Activated CD4-positive, alpha-beta memory T cell treated with anti-CD3 and anti-CD28 coated beads for 36 hours (primary cell): ENCODE data around the gene MEIS3. TPM values are rescaled to one million over a fixed set of nuclear protein-coding genes. Genes with fewer than 3 reads are reported as not detected.
A peak's percentile ranks its signal among the peaks of the same experiment; 100 is the strongest.

Experiments
- CTCF ChIA-PET: fragments of 350-600 bp; sonication (Branson Sonifier 250); formaldehyde crosslinking; loops from one replicate; lab custom pipeline; 2021; ENCODE audit warnings: antibody characterized with exemption, inconsistent platforms; lab: Charles Lee
- POLR2A ChIA-PET: fragments of 350-600 bp; sonication (Branson Sonifier 250); formaldehyde crosslinking; loops from one replicate; lab custom pipeline; 2021; ENCODE audit warnings: antibody characterized with exemption; lab: Charles Lee
- DNase-seq: peaks from one replicate; pipeline ENCODE4 v3.0.0-alpha.2; 2020
- H3K27ac Mint-ChIP-seq: one replicate; pipeline ENCODE4 v1.8.0; 2021; ENCODE audit warnings: mixed read lengths
- H3K27me3 Mint-ChIP-seq: one replicate; pipeline ENCODE4 v1.8.0; 2021; ENCODE audit warnings: mixed read lengths
- H3K36me3 Mint-ChIP-seq: one replicate; pipeline ENCODE4 v1.8.0; 2021; ENCODE audit warnings: mixed read lengths
- H3K4me1 Mint-ChIP-seq: one replicate; pipeline ENCODE4 v1.8.0; 2021; ENCODE audit warnings: low read depth, mixed read lengths
- H3K4me3 Mint-ChIP-seq: one replicate; pipeline ENCODE4 v1.8.0; 2021; ENCODE audit warnings: mild to moderate bottlenecking, mixed read lengths
- H3K9me3 Mint-ChIP-seq: one replicate; pipeline ENCODE4 v1.8.0; 2021; ENCODE audit warnings: mixed read lengths
- intact Hi-C: fragments of 100-400 bp; cut with micrococcal nuclease; formaldehyde crosslinking; loops from one replicate; pipeline ENCODE4 v1.15.1; 2023
- total RNA-seq, 2 experiments: library from RNA; stranded (reverse); gene quantifications; one replicate each; pipeline ENCODE4 v1.2.3, GENCODE V29; 2021

Gene MEIS3
- under 1 TPM; 0.26 to 0.63 TPM for total RNA-seq

- no peak within 1 kb of the TSS for H3K27ac Mint-ChIP-seq
- ChIA-PET CTCF (interaction anchor here (0.7 to 1.7 kb wide), 2 partner anchors 17 kb away, joined by 3 to 4 read pairs; no protein-coding TSS in a partner anchor), POLR2A (no interaction called here)
- no peaks in the 10 kb centered on the region for H3K36me3 Mint-ChIP-seq
- H3K27me3 Mint-ChIP-seq = peaks cover 70% of the 10 kb centered on the region
- H3K4me3 Mint-ChIP-seq = no peak within 1 kb of the TSS
- intact Hi-C loops = no loop called here
- H3K9me3 Mint-ChIP-seq = no peaks in the 10 kb centered on the region
- peaks cover 28% of the 10 kb centered on the region for H3K4me1 Mint-ChIP-seq
- DNase-seq = no peak
These were observed at the start of gene MEIS3 for GRCh38 chr19:47419030-47419783. MEIS3 (minus strand) TSS chr19:47419527; CDS start chr19:47419081, 446 bp downstream.

DNA sequence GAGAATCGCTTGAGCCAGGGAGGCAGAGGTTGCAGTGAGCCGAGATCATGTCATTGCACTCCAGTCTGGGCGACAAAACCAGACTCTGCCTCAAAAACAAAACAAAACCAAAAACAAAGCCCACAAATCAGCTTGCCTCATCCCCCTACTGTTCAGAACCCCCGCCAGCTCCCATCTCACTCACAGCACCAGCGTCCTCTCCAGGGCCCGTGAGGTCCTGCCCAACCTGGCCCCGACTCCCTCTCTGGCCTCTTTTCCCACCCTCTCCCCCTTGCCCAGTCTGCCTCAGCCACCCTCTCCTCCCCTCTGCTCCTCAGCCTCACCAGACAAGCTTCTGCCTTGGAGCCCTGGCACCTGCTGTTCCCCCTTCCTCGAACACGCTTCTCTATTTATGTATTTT lies 48.6 kb upstream of the MEIS3 start:
- H3K27ac Mint-ChIP-seq = no peak overlapping the region
- H3K27me3 Mint-ChIP-seq = peaks cover 48% of the 10 kb centered on the region
- H3K4me3 Mint-ChIP-seq = no peak overlapping the region
- ChIA-PET POLR2A (no interaction called here), CTCF (no interaction called here)
- no peak for DNase-seq
- intact Hi-C loops = no loop called here
- H3K36me3 Mint-ChIP-seq = no peaks in the 10 kb centered on the region
- peaks cover 9% of the 10 kb centered on the region for H3K4me1 Mint-ChIP-seq
- no peaks in the 10 kb centered on the region for H3K9me3 Mint-ChIP-seq

DNA sequence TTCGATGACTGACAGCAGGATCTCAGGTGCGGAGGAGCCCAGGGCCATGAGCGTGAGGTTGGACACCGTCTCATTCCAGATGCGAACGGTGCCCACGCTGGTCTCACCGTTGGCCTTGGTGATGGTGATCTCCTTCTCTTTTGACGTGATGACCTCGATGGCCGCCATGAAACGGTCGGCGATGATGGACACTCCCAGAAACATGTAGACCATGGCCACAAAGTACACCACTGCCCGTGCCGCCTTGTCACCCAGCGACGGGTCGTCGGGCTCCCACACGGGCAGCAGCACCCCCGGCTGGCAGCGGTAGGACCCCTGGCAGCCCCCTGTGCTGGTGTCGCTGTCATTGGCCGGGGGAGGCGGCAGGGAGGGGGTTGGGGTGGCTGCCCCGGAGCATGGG lies 46.6 kb upstream of the MEIS3 start:
- ChIA-PET CTCF (no interaction called here), POLR2A (no interaction called here)
- intact Hi-C loops = no loop called here
- Mint-ChIP-seq H3K9me3 (no peaks in the 10 kb centered on the region), H3K4me3 (no peak overlapping the region), H3K27ac (no peak overlapping the region), H3K36me3 (no peaks in the 10 kb centered on the region), H3K4me1 (peaks cover 2% of the 10 kb centered on the region), H3K27me3 (peaks cover 36% of the 10 kb centered on the region)
- DNase-seq = no peak

GRCh38 chr19:47464675-47465419 lies 45.5 kb upstream of the MEIS3 start:
- Mint-ChIP-seq H3K4me3 (no peak overlapping the region), H3K36me3 (no peaks in the 10 kb centered on the region), H3K27me3 (peaks cover 28% of the 10 kb centered on the region), H3K27ac (no peak overlapping the region), H3K4me1 (no peaks in the 10 kb centered on the region), H3K9me3 (no peaks in the 10 kb centered on the region)
- DNase-seq = no peak
- ChIA-PET POLR2A (no interaction called here), CTCF (no interaction called here)
- intact Hi-C loops = no loop called here

- CTCF ChIA-PET = no interaction called here
- POLR2A ChIA-PET = no interaction called here
- intact Hi-C loops = no loop called here
- Mint-ChIP-seq H3K4me3 (no peak overlapping the region), H3K27ac (no peak overlapping the region), H3K9me3 (no peaks in the 10 kb centered on the region), H3K36me3 (no peaks in the 10 kb centered on the region), H3K27me3 (peaks cover 10% of the 10 kb centered on the region), H3K4me1 (peaks cover 2% of the 10 kb centered on the region)
- no peak for DNase-seq
These were observed 42.5 kb upstream of the MEIS3 start for GRCh38 chr19:47461876-47462275.

DNA sequence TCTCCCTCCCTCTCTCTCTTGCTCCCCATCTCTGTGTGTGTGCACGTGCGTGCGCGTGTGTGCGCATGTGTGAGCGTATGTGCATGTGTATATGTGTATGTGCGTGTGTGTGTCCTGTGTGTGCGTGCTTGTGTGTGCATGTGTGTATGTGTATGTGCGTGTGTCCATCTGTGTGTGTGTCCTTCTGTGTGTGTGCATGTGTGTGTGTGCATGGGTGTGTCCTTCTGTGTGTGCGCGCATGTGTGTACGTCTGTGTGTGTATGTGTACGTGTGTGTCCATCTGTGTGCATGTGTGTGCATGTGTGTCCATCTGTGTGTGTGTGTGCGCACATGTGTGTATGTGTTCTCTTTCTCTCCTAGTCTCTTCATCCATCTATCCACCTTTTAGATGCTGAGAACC lies 40.1 kb upstream of the MEIS3 start:
- Mint-ChIP-seq H3K4me3 (no peak overlapping the region), H3K36me3 (no peaks in the 10 kb centered on the region), H3K4me1 (peaks cover 2% of the 10 kb centered on the region), H3K27ac (no peak overlapping the region), H3K27me3 (peaks cover 21% of the 10 kb centered on the region), H3K9me3 (peaks cover 9% of the 10 kb centered on the region)
- ChIA-PET POLR2A (no interaction called here), CTCF (interaction anchor here (0.8 kb wide), 1 partner anchor 23 kb away, joined by 3 read pairs; no protein-coding TSS in a partner anchor)
- intact Hi-C loops = no loop called here
- no peak for DNase-seq

DNA sequence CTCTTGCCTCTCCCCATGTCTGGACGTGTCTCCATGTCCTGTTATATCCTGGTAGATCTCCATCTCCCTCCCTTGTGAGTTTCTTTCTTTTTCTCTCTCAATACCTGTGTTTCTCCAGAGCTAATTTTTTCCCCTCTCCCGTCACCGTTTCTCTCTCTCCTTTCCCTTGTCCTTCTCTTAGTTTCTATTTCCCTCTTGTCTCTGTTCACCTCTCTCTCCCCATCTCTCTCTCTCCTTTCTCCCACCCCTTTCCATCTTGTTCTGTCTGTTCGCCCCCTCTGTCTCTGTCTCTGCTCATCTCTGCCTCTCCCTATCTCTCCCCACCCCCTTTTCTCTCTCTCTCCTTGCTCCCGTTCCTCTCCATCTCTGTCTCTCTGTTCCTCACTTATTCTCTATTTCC lies 39.3 kb upstream of the MEIS3 start:
- Mint-ChIP-seq H3K9me3 (peaks cover 9% of the 10 kb centered on the region), H3K4me1 (peaks cover 2% of the 10 kb centered on the region), H3K27ac (no peak overlapping the region), H3K36me3 (no peaks in the 10 kb centered on the region), H3K27me3 (peaks cover 26% of the 10 kb centered on the region), H3K4me3 (no peak overlapping the region)
- no peak for DNase-seq
- ChIA-PET POLR2A (no interaction called here), CTCF (interaction anchor here (0.8 kb wide), 1 partner anchor 22 kb away, joined by 3 read pairs; no protein-coding TSS in a partner anchor)
- intact Hi-C loops = no loop called here

DNA sequence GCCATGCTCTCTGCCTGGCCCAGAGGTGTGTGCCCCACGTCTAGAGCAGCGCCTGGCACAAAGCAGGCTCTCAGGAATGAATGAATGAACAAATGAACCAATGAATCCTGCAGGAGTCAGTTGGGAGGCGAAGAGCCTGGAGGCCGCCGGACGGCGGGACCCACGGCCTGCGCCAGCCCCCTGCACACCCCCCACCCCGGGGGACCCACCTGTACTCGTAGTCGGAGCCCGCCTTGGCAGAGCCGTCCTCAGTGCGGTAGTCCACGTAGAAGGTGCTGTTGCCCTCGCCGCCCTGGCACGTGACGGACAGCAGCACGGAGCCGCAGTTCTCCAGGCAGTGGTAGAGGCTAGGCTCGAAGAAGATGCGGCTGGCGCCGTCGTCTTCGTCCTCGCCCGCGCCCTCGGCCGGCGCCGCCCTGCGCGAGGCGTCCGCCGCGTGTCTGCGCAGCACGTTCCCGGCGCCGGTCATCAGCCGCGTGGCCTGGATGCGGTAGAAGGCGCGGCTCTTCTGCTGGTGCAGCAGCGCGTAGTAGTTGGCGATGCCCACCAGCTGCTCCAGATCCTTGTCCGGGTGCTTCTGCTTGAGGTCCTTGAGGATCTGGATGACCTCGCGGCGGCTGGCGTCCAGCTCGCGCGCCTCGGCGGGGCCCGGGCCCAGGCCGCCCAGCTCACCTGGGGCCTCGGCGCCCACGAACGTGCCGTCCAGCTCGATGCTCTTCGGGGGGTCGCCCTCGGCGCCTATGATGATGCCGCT lies 37.6 kb upstream of the MEIS3 start:
- ChIA-PET POLR2A (no interaction called here), CTCF (no interaction called here)
- peaks cover 2% of the 10 kb centered on the region for H3K4me1 Mint-ChIP-seq
- no peak overlapping the region for H3K4me3 Mint-ChIP-seq
- H3K27me3 Mint-ChIP-seq = peaks cover 26% of the 10 kb centered on the region
- H3K27ac Mint-ChIP-seq = no peak overlapping the region
- H3K9me3 Mint-ChIP-seq = peaks cover 9% of the 10 kb centered on the region
- no peaks in the 10 kb centered on the region for H3K36me3 Mint-ChIP-seq
- DNase-seq = no peak
- intact Hi-C loops = no loop called here

DNA sequence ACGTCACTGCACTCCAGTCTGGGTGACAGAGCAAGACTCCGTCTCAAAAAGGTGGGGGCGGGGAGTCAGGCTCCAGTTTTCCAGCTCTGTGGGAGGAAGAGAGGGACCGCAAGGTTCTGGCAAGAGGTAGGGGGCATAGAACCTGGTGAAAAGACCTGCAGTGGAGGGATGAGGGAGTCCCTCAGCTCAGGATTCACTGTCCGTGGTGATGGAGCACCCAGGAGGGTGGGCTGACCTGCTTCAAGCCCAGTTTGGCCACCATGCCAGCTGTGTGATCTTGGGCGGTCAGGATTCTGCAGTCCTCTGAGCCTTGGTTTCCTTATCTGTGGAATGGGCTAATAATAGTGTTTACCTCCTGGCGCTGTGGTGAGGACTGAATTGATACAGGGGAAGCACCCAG lies 31.2 kb upstream of the MEIS3 start:
- POLR2A ChIA-PET = no interaction called here
- DNase-seq = no peak
- Mint-ChIP-seq H3K27me3 (peaks cover 39% of the 10 kb centered on the region), H3K27ac (no peak overlapping the region), H3K4me3 (no peak overlapping the region), H3K9me3 (peaks cover 2% of the 10 kb centered on the region), H3K36me3 (no peaks in the 10 kb centered on the region), H3K4me1 (peaks cover 17% of the 10 kb centered on the region)
- CTCF ChIA-PET = interaction anchor here (0.9 kb wide), 1 partner anchor 14 kb away, joined by 3 read pairs; no protein-coding TSS in a partner anchor
- intact Hi-C loops = loop anchor here (1.0 kb wide), 1 partner anchor 21 kb away; the partner anchor contains the start of gene SLC8A2

- Mint-ChIP-seq H3K27ac (no peak overlapping the region), H3K4me1 (peaks cover 34% of the 10 kb centered on the region), H3K27me3 (peaks cover 45% of the 10 kb centered on the region), H3K4me3 (no peak overlapping the region), H3K9me3 (no peaks in the 10 kb centered on the region), H3K36me3 (no peaks in the 10 kb centered on the region)
- ChIA-PET CTCF (interaction anchor here (1.6 to 2.2 kb wide), 2 partner anchors 12 to 20 kb away, joined by 7 to 10 read pairs; no protein-coding TSS in a partner anchor), POLR2A (no interaction called here)
- no peak for DNase-seq
- intact Hi-C loops = no loop called here
These were observed 29.0 kb upstream of the MEIS3 start for GRCh38 chr19:47448360-47448727.

DNA sequence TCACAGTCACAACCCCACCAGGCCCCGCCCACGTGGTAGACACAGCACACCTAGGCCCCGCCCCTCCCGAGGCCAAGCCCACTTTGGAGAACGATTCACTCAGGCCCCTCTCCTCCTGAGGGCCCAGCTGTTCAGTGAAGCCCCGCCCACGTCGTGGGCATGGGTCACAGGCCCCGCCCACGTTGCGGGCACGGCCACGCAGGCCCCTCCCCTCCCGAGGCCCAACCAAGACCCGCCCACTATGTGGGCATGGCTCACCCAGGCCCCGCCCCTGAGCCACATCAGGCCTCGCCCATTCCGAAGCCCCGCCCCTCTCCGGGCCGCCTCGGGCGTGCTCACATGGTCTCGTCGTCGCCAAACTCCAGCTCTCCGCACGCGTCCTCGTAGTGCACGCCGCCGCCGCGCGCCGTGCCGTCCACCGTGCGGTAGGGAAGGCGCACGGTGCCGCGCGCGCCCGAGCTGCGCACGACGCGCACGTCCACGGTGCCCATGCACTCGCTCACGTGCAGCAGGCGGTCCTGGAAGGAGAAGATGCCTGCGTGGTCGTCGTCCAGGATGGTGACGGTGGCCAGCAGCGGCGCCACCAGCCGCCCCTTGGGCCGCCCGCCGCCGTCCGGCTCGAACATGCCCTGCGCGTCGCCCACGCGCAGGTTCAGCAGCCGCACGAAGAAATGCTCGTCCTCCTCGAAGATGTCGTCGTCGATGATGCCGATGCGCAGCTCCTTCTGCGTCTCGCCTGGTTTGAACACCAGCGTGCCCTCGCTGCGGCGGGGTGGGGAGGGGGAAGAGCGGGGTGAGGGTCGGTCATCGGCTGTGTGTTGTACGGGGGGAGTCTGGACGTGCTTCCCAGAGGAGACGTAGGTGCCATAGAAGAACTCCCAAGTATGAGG lies 28.4 kb upstream of the MEIS3 start:
- Mint-ChIP-seq H3K27me3 (peaks cover 52% of the 10 kb centered on the region), H3K27ac (no peak overlapping the region), H3K4me1 (peaks cover 39% of the 10 kb centered on the region), H3K36me3 (no peaks in the 10 kb centered on the region), H3K4me3 (peak overlapping the region; percentile 42), H3K9me3 (no peaks in the 10 kb centered on the region)
- CTCF ChIA-PET = interaction anchor here (1.0 to 2.2 kb wide), 4 partner anchors 11 to 259 kb away, joined by 4 to 10 read pairs (median 6); no protein-coding TSS in a partner anchor
- DNase-seq = peak; percentile 80
- POLR2A ChIA-PET = interaction anchor here (0.8 kb wide), 1 partner anchor 14 kb away, joined by 3 read pairs; no protein-coding TSS in a partner anchor
- intact Hi-C loops = no loop called here
